HG03175 (cell line): ENCODE data around the gene CLSTN1.

ENCODE experiments used
- ATAC-seq: cut with Tn5 transposase; IDR thresholded peaks from one replicate; pipeline ENCODE4 v1.9.1; 2021; ENCODE audit warnings: mild to moderate bottlenecking, moderate library complexity; ENCODE audit not compliant: unreplicated experiment

Gene CLSTN1

GRCh38 chr1:9688599-9688998 lies 135.2 kb downstream of the CLSTN1 start:
- no peak for ATAC-seq

GRCh38 chr1:9687874-9688582 lies 135.7 kb downstream of the CLSTN1 start:
- peak; percentile 7 for ATAC-seq

GRCh38 chr1:9687120-9687873 lies 136.5 kb downstream of the CLSTN1 start:
- ATAC-seq: peak; percentile 39

GRCh38 chr1:9684801-9685200 lies 139.0 kb downstream of the CLSTN1 start:
- ATAC-seq: no peak

- ATAC-seq: no peak
These were observed 142.9 kb downstream of the CLSTN1 start for GRCh38 chr1:9680828-9681227.

- ATAC-seq: no peak
These were observed 143.7 kb downstream of the CLSTN1 start for GRCh38 chr1:9680091-9680490.
